HFFc6 (cell line): Measurements from ENCODE around the gene KCTD21. TPM values are rescaled to one million over a fixed set of nuclear protein-coding genes. Genes with fewer than 3 reads are reported as not detected.

Source experiments
- DNase-seq: peaks from one replicate; pipeline ENCODE4 v3.0.0-alpha.2; 2018
- H3K27ac Mint-ChIP-seq: 2 replicates; pipeline ENCODE4 v1.8.0; 2020; ENCODE audit warnings: mild to moderate bottlenecking, mixed read lengths
- H3K27me3 Mint-ChIP-seq: 2 replicates; pipeline ENCODE4 v1.8.0; 2021; ENCODE audit warnings: mild to moderate bottlenecking, moderate library complexity, mixed read lengths; ENCODE audit not compliant: insufficient read depth
- H3K36me3 Mint-ChIP-seq: 2 replicates; pipeline ENCODE4 v1.8.0; 2021; ENCODE audit warnings: low read depth, mixed read lengths
- H3K4me1 Mint-ChIP-seq: 2 replicates; pipeline ENCODE4 v1.8.0; 2020; ENCODE audit warnings: low read depth, mixed read lengths
- H3K4me3 Mint-ChIP-seq: 2 replicates; pipeline ENCODE4 v1.8.0; 2020; ENCODE audit warnings: mild to moderate bottlenecking, moderate library complexity, mixed read lengths
- H3K9me3 Mint-ChIP-seq: 2 replicates; pipeline ENCODE4 v1.8.0; 2020; ENCODE audit warnings: mild to moderate bottlenecking, mixed read lengths
- total RNA-seq, 6 experiments: library from RNA; stranded (reverse); fragmentation: NEBNext Ultra II Directional; extraction: Animal tissue kit (Norgen Biotek cat#: 25700); gene quantifications; 2 replicates in 1 of 6; 3 replicates in 5 of 6; pipeline ENCODE4 v1.2.3, GENCODE V29; 2021
- TF ChIP-seq, protein P1 (sequence below): fragments of 200-600 bp; sonication (generic); IDR thresholded peaks from 2 replicates; pipeline ENCODE4 v1.5.0; 2021; ENCODE audit warnings: antibody characterized with exemption, mild to moderate bottlenecking

Gene KCTD21
- total RNA-seq, 6 experiments from 2014 or later: 10.4 to 15.7 (median 12.6) TPM

- peaks cover 15% of the 10 kb centered on the region for H3K4me1 Mint-ChIP-seq
- TF ChIP-seq, protein P1, sequence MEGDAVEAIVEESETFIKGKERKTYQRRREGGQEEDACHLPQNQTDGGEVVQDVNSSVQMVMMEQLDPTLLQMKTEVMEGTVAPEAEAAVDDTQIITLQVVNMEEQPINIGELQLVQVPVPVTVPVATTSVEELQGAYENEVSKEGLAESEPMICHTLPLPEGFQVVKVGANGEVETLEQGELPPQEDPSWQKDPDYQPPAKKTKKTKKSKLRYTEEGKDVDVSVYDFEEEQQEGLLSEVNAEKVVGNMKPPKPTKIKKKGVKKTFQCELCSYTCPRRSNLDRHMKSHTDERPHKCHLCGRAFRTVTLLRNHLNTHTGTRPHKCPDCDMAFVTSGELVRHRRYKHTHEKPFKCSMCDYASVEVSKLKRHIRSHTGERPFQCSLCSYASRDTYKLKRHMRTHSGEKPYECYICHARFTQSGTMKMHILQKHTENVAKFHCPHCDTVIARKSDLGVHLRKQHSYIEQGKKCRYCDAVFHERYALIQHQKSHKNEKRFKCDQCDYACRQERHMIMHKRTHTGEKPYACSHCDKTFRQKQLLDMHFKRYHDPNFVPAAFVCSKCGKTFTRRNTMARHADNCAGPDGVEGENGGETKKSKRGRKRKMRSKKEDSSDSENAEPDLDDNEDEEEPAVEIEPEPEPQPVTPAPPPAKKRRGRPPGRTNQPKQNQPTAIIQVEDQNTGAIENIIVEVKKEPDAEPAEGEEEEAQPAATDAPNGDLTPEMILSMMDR: no peak
- DNase-seq: no peak
- peaks cover 15% of the 10 kb centered on the region for H3K36me3 Mint-ChIP-seq
- H3K27me3 Mint-ChIP-seq: no peaks in the 10 kb centered on the region; the same call in 1 of the 2 replicates
- no peak overlapping the region for H3K4me3 Mint-ChIP-seq
- no peak overlapping the region for H3K27ac Mint-ChIP-seq
- H3K9me3 Mint-ChIP-seq: no peaks in the 10 kb centered on the region
Observed at GRCh38 chr11:78197816-78198215, 9.4 kb upstream of the KCTD21 start.

- Mint-ChIP-seq H3K4me3 (no peak overlapping the region), H3K4me1 (peaks cover 24% of the 10 kb centered on the region), H3K27me3 (no peaks in the 10 kb centered on the region; the same call in 1 of the 2 replicates), H3K36me3 (peaks cover 13% of the 10 kb centered on the region; the same call in 1 of the 2 replicates), H3K9me3 (no peaks in the 10 kb centered on the region), H3K27ac (no peak overlapping the region)
- TF ChIP-seq, protein P1: no peak
- no peak for DNase-seq
Observed at GRCh38 chr11:78196661-78197091, 8.2 kb upstream of the KCTD21 start.

GRCh38 chr11:78195917-78196560, 7.6 kb upstream of the KCTD21 start:
- H3K4me1 Mint-ChIP-seq: peaks cover 29% of the 10 kb centered on the region

GRCh38 chr11:78194490-78194889, 6.1 kb upstream of the KCTD21 start:
- no peak overlapping the region for H3K27ac Mint-ChIP-seq
- DNase-seq: no peak
- H3K4me3 Mint-ChIP-seq: no peak overlapping the region
- no peaks in the 10 kb centered on the region for H3K9me3 Mint-ChIP-seq
- TF ChIP-seq, protein P1: no peak
- H3K27me3 Mint-ChIP-seq: no peaks in the 10 kb centered on the region; the same call in 1 of the 2 replicates
- H3K4me1 Mint-ChIP-seq: peaks cover 44% of the 10 kb centered on the region
- peaks cover 6% of the 10 kb centered on the region; the same call in 1 of the 2 replicates for H3K36me3 Mint-ChIP-seq

More at GRCh38 chr11:78195917-78196560, 7.6 kb upstream of the KCTD21 start:
- DNase-seq: no peak
- Mint-ChIP-seq H3K9me3 (no peaks in the 10 kb centered on the region), H3K4me3 (no peak overlapping the region), H3K36me3 (peaks cover 6% of the 10 kb centered on the region; the same call in 1 of the 2 replicates), H3K27ac (no peak overlapping the region), H3K27me3 (no peaks in the 10 kb centered on the region; the same call in 1 of the 2 replicates)
- TF ChIP-seq, protein P1: no peak

DNA sequence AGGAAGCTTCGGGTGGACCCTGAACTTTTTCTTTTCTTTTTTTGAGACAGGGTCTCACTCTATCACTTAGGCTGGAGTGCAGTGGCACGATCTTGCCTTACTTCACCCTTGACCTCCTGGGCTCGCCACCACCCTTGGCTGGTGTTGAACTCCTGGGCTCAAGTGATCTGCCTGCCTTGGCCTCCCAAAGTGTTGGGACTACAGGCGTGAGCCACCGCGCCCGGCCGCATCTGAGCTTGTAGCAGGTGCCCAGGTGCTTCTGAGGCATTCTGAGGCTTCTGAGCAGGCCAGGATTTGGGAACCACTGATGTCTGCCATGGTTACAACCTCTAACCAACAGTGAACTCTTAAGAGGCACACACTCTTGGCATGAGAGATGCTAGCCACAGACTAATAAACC, 5.4 kb upstream of the KCTD21 start:
- Mint-ChIP-seq H3K9me3 (no peaks in the 10 kb centered on the region), H3K4me3 (no peak overlapping the region), H3K27ac (no peak overlapping the region), H3K27me3 (no peaks in the 10 kb centered on the region; the same call in 1 of the 2 replicates), H3K4me1 (peaks cover 46% of the 10 kb centered on the region), H3K36me3 (peaks cover 6% of the 10 kb centered on the region; the same call in 1 of the 2 replicates)
- no peak for DNase-seq
- TF ChIP-seq, protein P1: no peak
